Erythroblast (primary cell): ENCODE results near the gene PRKAR2B.

Source experiments
- GATA1 ChIP-seq: IDR thresholded peaks from 2 replicates; pipeline ENCODE4 v1.6.1; 2011; ENCODE audit warnings: low read depth, mild to moderate bottlenecking, control low read depth, low read length, moderate library complexity
- POLR2A ChIP-seq: IDR thresholded peaks from 2 replicates; pipeline ENCODE4 v1.6.1; 2011; ENCODE audit warnings: mild to moderate bottlenecking, low read length

- TF ChIP-seq POLR2A (no peak), GATA1 (no peak)
Measured at GRCh38 chr7:107023522-107024151, 20.9 kb upstream of the PRKAR2B start.
